Measurements from ENCODE around the gene PCDH15. TPM values are rescaled to one million over a fixed set of nuclear protein-coding genes. Genes with fewer than 3 reads are reported as not detected.
"Not testable (repeated sequence)": the region's sequence is repeated elsewhere in the genome, so short reads cannot be mapped to it uniquely, and the experiment has no call there.

PCDH15 gene
- total RNA-seq, 3 donors from 2014 or later (not counting 1 experiment from before 2014, with no cell fraction given): not detected

DNA sequence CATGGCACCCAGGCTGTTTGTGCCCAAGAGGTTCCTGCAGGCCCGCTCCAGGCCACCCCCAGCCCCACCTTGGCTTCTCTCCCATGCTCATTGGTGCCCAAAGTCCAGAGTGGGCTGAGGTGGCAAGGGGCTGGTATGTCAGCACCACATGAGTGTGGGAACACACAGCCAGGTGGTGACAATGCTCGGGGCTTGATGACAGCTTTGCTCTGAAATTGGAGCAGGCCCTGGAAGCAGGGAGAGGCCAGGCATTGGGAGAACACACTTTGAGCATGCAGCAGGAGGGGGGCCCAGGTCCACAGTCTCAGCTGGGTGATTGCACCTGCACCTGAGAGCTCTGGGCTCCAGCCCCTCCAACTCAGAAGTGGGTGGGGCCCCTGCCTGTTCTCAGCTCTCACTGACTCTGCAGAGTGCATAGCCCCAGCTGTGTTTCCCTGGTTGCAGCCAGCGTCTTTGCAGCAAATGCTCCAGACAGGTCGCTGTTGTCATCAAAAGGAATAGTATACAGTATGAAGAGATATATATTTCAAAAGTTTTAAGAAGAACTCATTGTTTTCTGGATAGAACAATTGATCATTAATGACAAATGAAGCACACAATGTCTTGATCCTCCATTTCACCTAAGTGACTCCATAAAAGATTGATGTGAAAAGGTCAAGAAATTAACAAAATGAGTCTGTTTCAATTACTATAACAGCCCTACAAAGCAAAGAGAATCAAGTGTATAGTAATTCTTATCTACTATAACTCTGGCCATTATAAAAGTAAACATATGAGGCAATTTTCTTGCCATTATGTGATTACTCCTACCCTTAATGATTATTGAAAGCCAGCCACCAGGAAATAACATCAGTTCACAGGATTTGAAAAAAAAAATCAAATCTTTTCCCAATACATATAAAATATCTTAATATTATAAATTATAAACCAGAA, 848.1 kb downstream of the PCDH15 start:
- Histone ChIP-seq H3K9me3 (ENCODE audit: control insufficient read depth, insufficient read depth, low read length) (peaks cover 16% of the 10 kb centered on the region), H3K27me3 (ENCODE audit: control insufficient read depth, insufficient read depth, low read length) (no peaks in the 10 kb centered on the region), H3K27ac (ENCODE audit: low read length) (no peak overlapping the region), H3K4me1 (ENCODE audit: control insufficient read depth, insufficient read depth, low read length) (no peaks in the 10 kb centered on the region), H3K4me3 (ENCODE audit: low read length) (no peak overlapping the region), H3K36me3 (ENCODE audit: control insufficient read depth, insufficient read depth, low read length) (no peaks in the 10 kb centered on the region)
- H3K9me3 Mint-ChIP-seq: peaks cover 0 to 6% of the 10 kb centered on the region in 2 donors
- no peak overlapping the region for H3K27ac Mint-ChIP-seq
- H3K36me3 Mint-ChIP-seq: no peaks in the 10 kb centered on the region
- no peak overlapping the region for H3K4me3 Mint-ChIP-seq
- 74% methylated on average over 4 of the region's 4 CpGs for WGBS (ENCODE audit: insufficient coverage)
- DNase-seq (no peak), ATAC-seq (no peak)
- intact Hi-C loops (cut with micrococcal nuclease): no loop called here
- no peaks in the 10 kb centered on the region for H3K4me1 Mint-ChIP-seq
- no peaks in the 10 kb centered on the region for H3K27me3 Mint-ChIP-seq (ENCODE audit: low read depth in 2 of 2)
- TF ChIP-seq, protein P1, sequence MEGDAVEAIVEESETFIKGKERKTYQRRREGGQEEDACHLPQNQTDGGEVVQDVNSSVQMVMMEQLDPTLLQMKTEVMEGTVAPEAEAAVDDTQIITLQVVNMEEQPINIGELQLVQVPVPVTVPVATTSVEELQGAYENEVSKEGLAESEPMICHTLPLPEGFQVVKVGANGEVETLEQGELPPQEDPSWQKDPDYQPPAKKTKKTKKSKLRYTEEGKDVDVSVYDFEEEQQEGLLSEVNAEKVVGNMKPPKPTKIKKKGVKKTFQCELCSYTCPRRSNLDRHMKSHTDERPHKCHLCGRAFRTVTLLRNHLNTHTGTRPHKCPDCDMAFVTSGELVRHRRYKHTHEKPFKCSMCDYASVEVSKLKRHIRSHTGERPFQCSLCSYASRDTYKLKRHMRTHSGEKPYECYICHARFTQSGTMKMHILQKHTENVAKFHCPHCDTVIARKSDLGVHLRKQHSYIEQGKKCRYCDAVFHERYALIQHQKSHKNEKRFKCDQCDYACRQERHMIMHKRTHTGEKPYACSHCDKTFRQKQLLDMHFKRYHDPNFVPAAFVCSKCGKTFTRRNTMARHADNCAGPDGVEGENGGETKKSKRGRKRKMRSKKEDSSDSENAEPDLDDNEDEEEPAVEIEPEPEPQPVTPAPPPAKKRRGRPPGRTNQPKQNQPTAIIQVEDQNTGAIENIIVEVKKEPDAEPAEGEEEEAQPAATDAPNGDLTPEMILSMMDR (IDR thresholded peaks at IDR 0.05): no peak

DNA sequence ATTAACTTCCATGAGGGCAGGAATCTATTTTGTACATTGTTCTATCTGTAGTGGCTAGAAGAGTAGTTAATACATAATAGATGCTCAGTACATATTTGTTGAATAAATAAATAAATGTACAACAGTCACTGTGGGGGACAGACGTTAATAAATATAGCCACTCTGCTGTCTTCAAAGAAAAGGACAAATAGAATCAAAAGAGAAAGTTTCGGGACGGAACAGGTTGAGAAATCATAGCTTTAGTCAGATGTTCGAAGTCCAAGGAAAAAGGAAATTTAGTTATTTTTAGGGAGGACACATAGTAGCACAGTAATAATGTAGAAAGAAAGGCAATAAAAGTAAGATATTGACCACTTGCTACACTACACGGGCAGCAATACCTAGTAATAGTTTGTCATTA, 861.4 kb downstream of the PCDH15 start:
- H3K4me3 Mint-ChIP-seq: no peak overlapping the region

DNA sequence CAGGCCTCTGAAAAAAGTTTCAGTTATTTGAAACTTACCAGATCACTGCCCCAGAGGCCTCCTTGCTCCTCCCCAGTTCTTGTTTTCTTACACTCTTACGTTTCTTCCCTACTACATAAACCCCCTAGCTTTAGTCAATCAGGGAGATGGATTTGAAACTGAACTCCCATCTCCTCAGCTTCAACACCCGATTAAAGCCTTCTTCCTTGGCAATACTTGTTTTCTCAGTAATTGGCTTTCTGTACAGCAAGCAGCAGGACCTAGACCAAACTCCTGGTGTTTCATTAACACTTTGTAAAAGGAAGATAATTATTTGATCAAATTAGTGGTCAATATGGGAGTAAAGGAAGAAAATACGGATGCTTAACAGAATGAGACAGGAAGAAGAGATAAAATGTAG, 870.4 kb downstream of the PCDH15 start:
- ATAC-seq: no peak
- intact Hi-C loops (cut with micrococcal nuclease): no loop called here
- no peak overlapping the region for H3K4me3 ChIP-seq (ENCODE audit: low read length)
- no peaks in the 10 kb centered on the region for H3K36me3 ChIP-seq (ENCODE audit: control insufficient read depth, insufficient read depth, low read length)
- H3K36me3 Mint-ChIP-seq: no peaks in the 10 kb centered on the region
- H3K27ac Mint-ChIP-seq: no peak overlapping the region
- H3K4me3 Mint-ChIP-seq: no peak overlapping the region
- H3K4me1 Mint-ChIP-seq: no peaks in the 10 kb centered on the region
- H3K4me1 ChIP-seq (ENCODE audit: control insufficient read depth, insufficient read depth, low read length): no peaks in the 10 kb centered on the region
- H3K27me3 Mint-ChIP-seq (ENCODE audit: low read depth in 2 of 2): no peaks in the 10 kb centered on the region
- H3K9me3 Mint-ChIP-seq: peaks cover 10 to 15% of the 10 kb centered on the region in 2 donors
- H3K27ac ChIP-seq (ENCODE audit: low read length): no peak overlapping the region
- 61% methylated on average over 3 of the region's 3 CpGs for WGBS (ENCODE audit: insufficient coverage)
- no peaks in the 10 kb centered on the region for H3K27me3 ChIP-seq (ENCODE audit: control insufficient read depth, insufficient read depth, low read length)
- DNase-seq: no peak
- TF ChIP-seq, protein P1 (IDR thresholded peaks at IDR 0.05): no peak
- no peaks in the 10 kb centered on the region for H3K9me3 ChIP-seq (ENCODE audit: control insufficient read depth, insufficient read depth, low read length)

More for the DNA sequence above, 861.4 kb downstream of the PCDH15 start:
- H3K4me1 Mint-ChIP-seq: no peaks in the 10 kb centered on the region
- H3K9me3 ChIP-seq (ENCODE audit: control insufficient read depth, insufficient read depth, low read length): no peaks in the 10 kb centered on the region
- H3K4me3 ChIP-seq (ENCODE audit: low read length): no peak overlapping the region
- H3K36me3 Mint-ChIP-seq: no peaks in the 10 kb centered on the region
- DNase-seq (no peak), ATAC-seq (no peak)
- WGBS (ENCODE audit: insufficient coverage): 87% methylated on average over 4 of the region's 5 CpGs
- H3K9me3 Mint-ChIP-seq: peaks cover 12 to 15% of the 10 kb centered on the region in 2 donors
- TF ChIP-seq, protein P1 (IDR thresholded peaks at IDR 0.05): no peak
- no peaks in the 10 kb centered on the region for H3K27me3 ChIP-seq (ENCODE audit: control insufficient read depth, insufficient read depth, low read length)
- H3K4me1 ChIP-seq (ENCODE audit: control insufficient read depth, insufficient read depth, low read length): no peaks in the 10 kb centered on the region
- no peak overlapping the region for H3K27ac ChIP-seq (ENCODE audit: low read length)
- H3K27ac Mint-ChIP-seq: no peak overlapping the region
- H3K36me3 ChIP-seq (ENCODE audit: control insufficient read depth, insufficient read depth, low read length): no peaks in the 10 kb centered on the region
- H3K27me3 Mint-ChIP-seq (ENCODE audit: low read depth in 2 of 2): no peaks in the 10 kb centered on the region
- intact Hi-C loops (cut with micrococcal nuclease): no loop called here

DNA sequence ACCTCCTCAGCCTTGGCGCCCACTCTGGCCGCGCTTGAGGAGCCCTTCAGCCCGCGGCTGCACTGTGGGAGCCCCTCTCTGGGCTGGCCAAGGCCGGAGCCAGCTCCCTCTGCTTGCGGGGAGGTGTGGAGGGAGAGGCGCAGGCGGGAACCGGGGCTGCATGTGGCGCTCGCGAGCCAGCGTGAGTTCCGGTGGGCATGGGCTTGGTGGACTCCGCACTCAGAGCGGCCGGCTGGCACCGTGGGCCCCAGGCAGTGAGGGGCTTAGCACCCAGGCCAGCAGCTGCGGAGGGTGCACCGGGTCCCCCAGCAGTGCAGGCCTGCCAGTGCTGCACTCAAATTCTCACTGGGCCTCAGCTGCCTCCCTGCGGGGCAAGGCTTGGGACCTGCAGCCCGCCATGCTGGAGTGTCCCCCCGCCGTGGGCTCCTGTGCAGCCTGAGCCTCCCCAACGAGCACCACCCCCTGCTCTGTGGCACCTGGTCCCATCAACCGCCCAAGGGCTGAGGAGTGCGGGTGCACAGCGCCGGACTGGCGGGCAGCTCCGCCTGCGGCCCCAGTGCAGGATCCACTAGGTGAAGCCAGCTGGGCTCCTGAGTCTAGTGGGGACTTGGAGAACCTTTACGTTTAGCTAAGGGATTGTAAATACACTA, 876.9 kb downstream of the PCDH15 start:
- intact Hi-C loops (cut with micrococcal nuclease); H3K36me3 Mint-ChIP-seq; H3K4me3 ChIP-seq (ENCODE audit: low read length); H3K4me1 ChIP-seq (ENCODE audit: control insufficient read depth, insufficient read depth, low read length); H3K27me3 ChIP-seq (ENCODE audit: control insufficient read depth, insufficient read depth, low read length); H3K27ac ChIP-seq (ENCODE audit: low read length); H3K4me1 Mint-ChIP-seq; H3K4me3 Mint-ChIP-seq; H3K36me3 ChIP-seq (ENCODE audit: control insufficient read depth, insufficient read depth, low read length); H3K27ac Mint-ChIP-seq; ATAC-seq; DNase-seq; H3K27me3 Mint-ChIP-seq (ENCODE audit: low read depth in 2 of 2); H3K9me3 ChIP-seq (ENCODE audit: control insufficient read depth, insufficient read depth, low read length): not testable (repeated sequence)
- 95% methylated on average over 34 of the region's 34 CpGs for WGBS (ENCODE audit: insufficient coverage)
- H3K9me3 Mint-ChIP-seq: peaks cover 7 to 18% of the 10 kb centered on the region in 2 donors

Measured in natural killer cell (primary cell).